Measurements from ENCODE around the gene STARD3NL.

The STARD3NL gene

DNA sequence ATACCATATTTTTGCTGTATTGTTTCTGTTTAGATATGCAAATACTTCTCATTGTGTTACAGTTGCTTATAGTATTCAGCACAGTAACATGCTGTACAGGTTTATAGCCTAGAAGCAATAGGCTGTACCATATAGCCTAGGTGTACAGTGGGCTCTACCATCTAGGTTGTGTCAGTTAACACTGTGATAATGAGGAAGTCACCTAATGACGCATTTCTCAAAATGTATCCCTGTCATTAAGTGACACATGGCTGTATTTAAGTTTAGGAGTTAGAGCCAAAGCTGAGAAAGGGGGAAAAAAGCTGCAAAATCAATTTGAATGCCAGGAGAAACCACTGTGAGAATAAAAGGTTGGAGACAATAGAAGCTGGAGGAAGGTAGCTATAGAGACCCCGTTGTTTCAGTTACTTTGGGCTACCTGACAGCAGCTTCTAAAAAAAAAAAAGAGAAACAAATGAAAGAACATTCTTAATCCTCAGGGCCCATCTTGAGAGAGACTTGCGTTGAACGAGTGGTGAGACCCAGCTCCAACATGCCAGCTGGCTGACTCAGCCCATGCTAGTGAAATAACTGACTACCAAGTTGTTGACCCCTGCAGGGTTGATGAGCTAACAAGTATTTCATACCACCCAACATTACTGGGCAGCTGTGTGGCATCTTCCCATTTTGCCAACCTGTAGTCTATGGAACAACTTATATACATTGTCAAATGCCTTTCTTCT is 8.7 kb downstream of the STARD3NL start:
- TF ChIP-seq CEBPB (IDR thresholded peaks at IDR 0.05) (no peak), EP300 (IDR thresholded peaks at IDR 0.05; ENCODE audit: borderline replicate concordance) (no peak), RAD21 (IDR thresholded peaks at IDR 0.05; ENCODE audit: low read depth) (no peak), TAF1 (IDR thresholded peaks at IDR 0.05; ENCODE audit: low read depth) (no peak)
- TF ChIP-seq, protein P1, sequence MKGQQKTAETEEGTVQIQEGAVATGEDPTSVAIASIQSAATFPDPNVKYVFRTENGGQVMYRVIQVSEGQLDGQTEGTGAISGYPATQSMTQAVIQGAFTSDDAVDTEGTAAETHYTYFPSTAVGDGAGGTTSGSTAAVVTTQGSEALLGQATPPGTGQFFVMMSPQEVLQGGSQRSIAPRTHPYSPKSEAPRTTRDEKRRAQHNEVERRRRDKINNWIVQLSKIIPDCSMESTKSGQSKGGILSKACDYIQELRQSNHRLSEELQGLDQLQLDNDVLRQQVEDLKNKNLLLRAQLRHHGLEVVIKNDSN (IDR thresholded peaks at IDR 0.05), result no peak

DNA sequence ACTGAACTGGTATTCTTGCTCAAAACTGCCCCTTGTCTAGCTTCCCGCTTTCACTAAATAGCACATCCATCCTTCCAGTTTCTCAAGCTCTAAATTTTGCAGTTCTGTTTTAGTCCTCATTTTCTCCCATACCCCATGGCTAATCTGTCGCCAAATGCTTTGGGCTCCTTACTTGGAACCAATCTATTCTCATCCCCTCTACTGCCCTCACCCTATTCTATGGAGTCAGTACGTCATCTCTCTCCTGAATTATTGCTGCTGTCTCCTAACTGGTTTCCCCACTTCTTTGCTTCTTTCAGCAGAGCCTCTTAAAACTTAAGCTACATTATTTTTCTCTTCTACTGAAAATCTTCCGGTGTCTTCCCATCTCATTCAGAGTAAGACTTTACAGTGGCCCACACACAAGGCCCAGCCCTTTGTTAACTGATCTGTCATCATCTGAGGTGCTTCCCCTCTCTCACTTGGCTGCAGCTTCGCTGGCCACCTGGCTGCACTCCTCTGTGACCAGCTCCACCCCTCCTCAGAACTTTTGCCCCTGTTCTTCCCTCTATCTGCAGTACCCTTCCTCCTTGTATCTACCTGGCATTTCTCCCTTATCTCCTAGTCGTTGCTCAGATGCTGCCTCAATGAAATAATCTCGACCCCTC is 9.9 kb downstream of the STARD3NL start:
- TF ChIP-seq TAF1 (IDR thresholded peaks at IDR 0.05; ENCODE audit: low read depth), result no peak
- no peak for TF ChIP-seq EGR1 (IDR thresholded peaks at IDR 0.05)
- TF ChIP-seq FOXM1 (IDR thresholded peaks at IDR 0.05; ENCODE audit: borderline replicate concordance, low read depth), result no peak
- no peak for TF ChIP-seq ZBTB7A (IDR thresholded peaks at IDR 0.05; ENCODE audit: low read depth)
- TF ChIP-seq NFIC (IDR thresholded peaks at IDR 0.05), result no peak
- TF ChIP-seq, protein P1 (IDR thresholded peaks at IDR 0.05), result no peak
- no peak for TF ChIP-seq CEBPB (IDR thresholded peaks at IDR 0.05)

DNA sequence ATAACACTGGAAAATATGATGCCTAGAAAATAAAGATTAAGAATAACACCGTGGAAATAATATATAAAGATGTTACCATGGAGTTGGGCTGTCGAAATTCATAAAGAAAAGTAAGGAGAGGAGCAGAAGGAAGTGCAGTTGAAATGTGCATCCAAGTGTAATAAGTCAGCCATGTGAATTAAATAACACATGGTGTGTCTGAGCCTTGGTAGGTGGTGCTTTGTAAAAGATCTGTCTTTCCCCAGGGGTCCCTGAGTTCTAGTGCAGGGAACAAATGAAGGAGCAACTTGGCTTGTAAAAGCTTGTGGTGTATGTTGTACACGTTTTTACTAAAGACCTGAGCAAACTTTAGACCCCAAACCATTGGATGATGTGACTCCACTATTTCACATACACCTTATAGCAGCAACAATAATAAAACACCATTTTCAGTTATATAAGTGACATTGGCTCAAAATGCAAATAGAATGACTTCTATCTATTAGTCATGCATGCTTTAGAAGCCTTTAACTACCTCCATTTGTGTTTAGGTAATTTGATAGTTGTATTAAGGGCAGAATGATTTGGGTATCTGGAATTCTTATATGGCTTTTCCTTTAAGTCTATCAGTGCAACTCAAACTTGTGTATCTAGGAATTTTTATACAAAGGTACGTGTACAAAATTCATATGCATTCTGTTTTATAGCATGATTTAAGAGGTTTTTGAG is 11.3 kb downstream of the STARD3NL start:
- TF ChIP-seq, protein P2, sequence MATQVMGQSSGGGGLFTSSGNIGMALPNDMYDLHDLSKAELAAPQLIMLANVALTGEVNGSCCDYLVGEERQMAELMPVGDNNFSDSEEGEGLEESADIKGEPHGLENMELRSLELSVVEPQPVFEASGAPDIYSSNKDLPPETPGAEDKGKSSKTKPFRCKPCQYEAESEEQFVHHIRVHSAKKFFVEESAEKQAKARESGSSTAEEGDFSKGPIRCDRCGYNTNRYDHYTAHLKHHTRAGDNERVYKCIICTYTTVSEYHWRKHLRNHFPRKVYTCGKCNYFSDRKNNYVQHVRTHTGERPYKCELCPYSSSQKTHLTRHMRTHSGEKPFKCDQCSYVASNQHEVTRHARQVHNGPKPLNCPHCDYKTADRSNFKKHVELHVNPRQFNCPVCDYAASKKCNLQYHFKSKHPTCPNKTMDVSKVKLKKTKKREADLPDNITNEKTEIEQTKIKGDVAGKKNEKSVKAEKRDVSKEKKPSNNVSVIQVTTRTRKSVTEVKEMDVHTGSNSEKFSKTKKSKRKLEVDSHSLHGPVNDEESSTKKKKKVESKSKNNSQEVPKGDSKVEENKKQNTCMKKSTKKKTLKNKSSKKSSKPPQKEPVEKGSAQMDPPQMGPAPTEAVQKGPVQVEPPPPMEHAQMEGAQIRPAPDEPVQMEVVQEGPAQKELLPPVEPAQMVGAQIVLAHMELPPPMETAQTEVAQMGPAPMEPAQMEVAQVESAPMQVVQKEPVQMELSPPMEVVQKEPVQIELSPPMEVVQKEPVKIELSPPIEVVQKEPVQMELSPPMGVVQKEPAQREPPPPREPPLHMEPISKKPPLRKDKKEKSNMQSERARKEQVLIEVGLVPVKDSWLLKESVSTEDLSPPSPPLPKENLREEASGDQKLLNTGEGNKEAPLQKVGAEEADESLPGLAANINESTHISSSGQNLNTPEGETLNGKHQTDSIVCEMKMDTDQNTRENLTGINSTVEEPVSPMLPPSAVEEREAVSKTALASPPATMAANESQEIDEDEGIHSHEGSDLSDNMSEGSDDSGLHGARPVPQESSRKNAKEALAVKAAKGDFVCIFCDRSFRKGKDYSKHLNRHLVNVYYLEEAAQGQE (IDR thresholded peaks at IDR 0.05; ENCODE audit: low read depth), result no peak
- TF ChIP-seq EP300 (IDR thresholded peaks at IDR 0.05; ENCODE audit: borderline replicate concordance) (no peak), CEBPB (IDR thresholded peaks at IDR 0.05) (no peak), RAD21 (IDR thresholded peaks at IDR 0.05; ENCODE audit: low read depth) (no peak), ZBTB7A (IDR thresholded peaks at IDR 0.05; ENCODE audit: low read depth) (no peak), FOXM1 (IDR thresholded peaks at IDR 0.05; ENCODE audit: borderline replicate concordance, low read depth) (no peak), CREB1 (IDR thresholded peaks at IDR 0.05; ENCODE audit: low read depth) (no peak), EGR1 (IDR thresholded peaks at IDR 0.05) (no peak), TAF1 (IDR thresholded peaks at IDR 0.05; ENCODE audit: low read depth) (no peak), NFIC (IDR thresholded peaks at IDR 0.05) (no peak), TEAD4 (IDR thresholded peaks at IDR 0.05) (no peak), TCF12 (IDR thresholded peaks at IDR 0.05; ENCODE audit: low read depth) (no peak), YY1 (IDR thresholded peaks at IDR 0.05; ENCODE audit: low read depth) (no peak)
- TF ChIP-seq, protein P1 (IDR thresholded peaks at IDR 0.05), result no peak
- TF ChIP-seq, protein P3, sequence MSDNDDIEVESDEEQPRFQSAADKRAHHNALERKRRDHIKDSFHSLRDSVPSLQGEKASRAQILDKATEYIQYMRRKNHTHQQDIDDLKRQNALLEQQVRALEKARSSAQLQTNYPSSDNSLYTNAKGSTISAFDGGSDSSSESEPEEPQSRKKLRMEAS (IDR thresholded peaks at IDR 0.05), result no peak

DNA sequence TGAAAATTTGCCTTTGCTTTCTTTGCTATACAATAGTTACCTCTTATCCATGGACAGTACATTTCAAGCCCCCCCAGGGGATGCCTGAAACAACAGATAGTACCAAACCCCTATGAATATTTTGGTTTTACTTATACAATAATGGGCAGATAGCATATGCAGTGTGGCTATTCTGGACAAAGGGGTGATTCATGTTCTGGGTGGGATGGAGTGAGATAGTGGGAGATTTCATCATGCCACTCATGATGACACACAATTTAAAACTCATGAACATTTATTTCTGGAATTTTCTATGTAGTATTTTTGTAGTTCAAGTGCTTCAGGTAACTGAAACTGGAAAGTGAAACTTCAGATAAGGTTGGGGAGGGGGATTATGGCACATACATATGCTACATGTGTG is 12.0 kb downstream of the STARD3NL start:
- TF ChIP-seq ZBTB7A (IDR thresholded peaks at IDR 0.05; ENCODE audit: low read depth) (no peak), TAF1 (IDR thresholded peaks at IDR 0.05; ENCODE audit: low read depth) (no peak)
- TF ChIP-seq, protein P2 (IDR thresholded peaks at IDR 0.05; ENCODE audit: low read depth), result no peak
- TF ChIP-seq, protein P3 (IDR thresholded peaks at IDR 0.05), result no peak

DNA sequence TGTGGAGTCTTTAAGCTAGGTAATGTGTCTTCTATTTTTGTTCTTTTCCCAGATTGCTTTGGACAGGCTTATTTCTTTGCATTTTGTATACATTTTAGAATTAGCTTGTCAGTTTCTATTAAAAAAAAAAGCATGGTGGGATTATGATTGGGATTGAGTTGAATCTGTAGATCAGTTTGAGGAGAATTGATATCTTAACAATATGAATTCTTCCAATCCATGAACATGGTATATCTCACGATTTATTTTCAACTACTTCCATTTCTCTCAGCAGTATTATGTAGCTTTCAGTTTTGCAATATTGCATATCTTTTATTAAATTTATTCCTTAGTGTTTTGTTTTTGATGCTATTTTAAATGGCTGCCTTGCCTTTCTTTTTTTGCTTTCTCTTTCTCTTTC is 13.7 kb downstream of the STARD3NL start:
- TF ChIP-seq EGR1 (IDR thresholded peaks at IDR 0.05) (no peak), EP300 (IDR thresholded peaks at IDR 0.05; ENCODE audit: borderline replicate concordance) (no peak), RAD21 (IDR thresholded peaks at IDR 0.05; ENCODE audit: low read depth) (no peak), CEBPB (IDR thresholded peaks at IDR 0.05) (no peak), YY1 (IDR thresholded peaks at IDR 0.05; ENCODE audit: low read depth) (no peak), FOXM1 (IDR thresholded peaks at IDR 0.05; ENCODE audit: borderline replicate concordance, low read depth) (no peak), NFIC (IDR thresholded peaks at IDR 0.05) (no peak), CREB1 (IDR thresholded peaks at IDR 0.05; ENCODE audit: low read depth) (no peak), ZBTB7A (IDR thresholded peaks at IDR 0.05; ENCODE audit: low read depth) (no peak), TCF12 (IDR thresholded peaks at IDR 0.05; ENCODE audit: low read depth) (no peak), TEAD4 (IDR thresholded peaks at IDR 0.05) (no peak), TAF1 (IDR thresholded peaks at IDR 0.05; ENCODE audit: low read depth) (no peak)
- TF ChIP-seq, protein P1 (IDR thresholded peaks at IDR 0.05), result no peak
- TF ChIP-seq, protein P2 (IDR thresholded peaks at IDR 0.05; ENCODE audit: low read depth), result no peak
- TF ChIP-seq, protein P3 (IDR thresholded peaks at IDR 0.05), result no peak

Measured in Ishikawa (cell line).